HepG2 (cell line): ENCODE data around the gene TAPBP. TPM values are rescaled to one million over a fixed set of nuclear protein-coding genes. Genes with fewer than 3 reads are reported as not detected.
A peak's percentile ranks its signal among the peaks of the same experiment; 100 is the strongest.

Experiments used
- CC2D1A ChIP-seq: sonication (generic); formaldehyde crosslinking; IDR thresholded peaks from 2 replicates; pipeline ENCODE4 v1.8.1; 2023; ENCODE audit warnings: mild to moderate bottlenecking, missing genetic modification reagents
- CEBPG ChIP-seq: IDR thresholded peaks from 2 replicates; pipeline ENCODE4 v1.6.1; 2016
- FLYWCH1 ChIP-seq: sonication (generic); formaldehyde crosslinking; IDR thresholded peaks from 2 replicates; pipeline ENCODE4 v1.8.1; 2023; ENCODE audit warnings: mild to moderate bottlenecking, missing genetic modification reagents
- KLF15 ChIP-seq: sonication (generic); formaldehyde crosslinking; IDR thresholded peaks from 2 replicates; pipeline ENCODE4 v1.8.1; 2023; ENCODE audit warnings: borderline replicate concordance, mild to moderate bottlenecking, inconsistent platforms, missing genetic modification reagents, mixed read lengths
- MBD4 ChIP-seq: IDR thresholded peaks from 2 replicates; pipeline ENCODE4 v1.6.1; 2012; ENCODE audit warnings: low read length, inconsistent platforms, borderline replicate concordance
- MED1 ChIP-seq: sonication (generic); formaldehyde crosslinking; IDR thresholded peaks from 2 replicates; pipeline ENCODE4 v1.4.0; 2020; ENCODE audit warnings: missing genetic modification reagents
- SMAD3 ChIP-seq: sonication (generic); formaldehyde crosslinking; IDR thresholded peaks from 2 replicates; pipeline ENCODE4 v1.4.0; 2020; ENCODE audit warnings: missing genetic modification reagents
- TBP ChIP-seq: sonication (generic); formaldehyde crosslinking; IDR thresholded peaks from 2 replicates; pipeline ENCODE4 v1.5.0; 2020; ENCODE audit warnings: missing genetic modification reagents
- ZNF264 ChIP-seq: sonication (generic); formaldehyde crosslinking; IDR thresholded peaks from 2 replicates; pipeline ENCODE4 v1.4.0; 2020; ENCODE audit warnings: missing genetic modification reagents
- ZNF773 ChIP-seq: sonication (generic); formaldehyde crosslinking; IDR thresholded peaks from 2 replicates; pipeline ENCODE4 v1.4.0; 2020; ENCODE audit warnings: missing genetic modification reagents, borderline replicate concordance
- ZNF788 ChIP-seq: sonication (generic); formaldehyde crosslinking; IDR thresholded peaks from 2 replicates; pipeline ENCODE4 v1.5.0; 2020; ENCODE audit warnings: mild to moderate bottlenecking, missing genetic modification reagents, borderline replicate concordance
- ZNF891 ChIP-seq: sonication (generic); formaldehyde crosslinking; IDR thresholded peaks from 2 replicates; pipeline ENCODE4 v1.5.0; 2020; ENCODE audit warnings: mild to moderate bottlenecking, missing genetic modification reagents
- ZSCAN22 ChIP-seq: sonication (generic); formaldehyde crosslinking; IDR thresholded peaks from 2 replicates; pipeline ENCODE4 v1.4.0; 2020; ENCODE audit warnings: mild to moderate bottlenecking, missing genetic modification reagents
- polyA plus RNA-seq, 8 experiments: library from polyadenylated mRNA; depleted of rRNA in 3 of 8; stranded (reverse) in 7 of 8; unstranded in 1 of 8; fragments of >200 nt; fragmentation: Illumina TruSeq in 4 of 8; extraction: Trizol in 4 of 8; gene quantifications; 2 replicates each; pipeline versions ENCODE4 v1.2.1 to v1.2.3, GENCODE V29; 2011 to 2016; ENCODE audit warnings: low read depth in 4 of 8, missing spikeins in 1 of 8, mixed read lengths in 1 of 8; ENCODE audit not compliant: insufficient read depth in 1 of 8
- total RNA-seq, 5 experiments: library from RNA; depleted of rRNA; stranded (reverse); fragments of >200 nt; fragmentation: Illumina TruSeq; extraction: Trizol; gene quantifications; 2 replicates each; pipeline ENCODE4 v1.2.3, GENCODE V29; 2016; ENCODE audit warnings: low read depth in 1 of 5
- TF ChIP-seq, protein P1 (sequence below): IDR thresholded peaks from 2 replicates; pipeline ENCODE4 v1.6.1; 2012; ENCODE audit warnings: low read depth, low read length, improper control_type of control experiment
- TF ChIP-seq, protein P2 (sequence below): sonication (generic); formaldehyde crosslinking; IDR thresholded peaks from 2 replicates; pipeline ENCODE4 v1.9.0; 2021; ENCODE audit warnings: missing genetic modification reagents, mild to moderate bottlenecking, borderline replicate concordance
- TF ChIP-seq, protein P3 (sequence below): sonication (generic); formaldehyde crosslinking; IDR thresholded peaks from 2 replicates; pipeline ENCODE4 v1.4.0; 2020; ENCODE audit warnings: mild to moderate bottlenecking, missing genetic modification reagents
- TF ChIP-seq, protein P4 (sequence below): sonication (generic); formaldehyde crosslinking; IDR thresholded peaks from 2 replicates; pipeline ENCODE4 v1.4.0; 2020; ENCODE audit warnings: missing genetic modification reagents
- TF ChIP-seq, protein P5 (sequence below): sonication (generic); formaldehyde crosslinking; IDR thresholded peaks from 2 replicates; pipeline ENCODE4 v1.4.0; 2020; ENCODE audit warnings: missing genetic modification reagents
- TF ChIP-seq, protein P6 (sequence below): IDR thresholded peaks from 2 replicates; pipeline ENCODE4 v1.6.1; 2016; ENCODE audit warnings: mild to moderate bottlenecking, missing biosample characterization, missing genetic modification reagents

The TAPBP gene
- total and polyA plus RNA-seq, 2 of the 13 experiments (the other 11 are each of a cell fraction or from before 2014, with no cell fraction given): 27.4 to 32.3 TPM

DNA sequence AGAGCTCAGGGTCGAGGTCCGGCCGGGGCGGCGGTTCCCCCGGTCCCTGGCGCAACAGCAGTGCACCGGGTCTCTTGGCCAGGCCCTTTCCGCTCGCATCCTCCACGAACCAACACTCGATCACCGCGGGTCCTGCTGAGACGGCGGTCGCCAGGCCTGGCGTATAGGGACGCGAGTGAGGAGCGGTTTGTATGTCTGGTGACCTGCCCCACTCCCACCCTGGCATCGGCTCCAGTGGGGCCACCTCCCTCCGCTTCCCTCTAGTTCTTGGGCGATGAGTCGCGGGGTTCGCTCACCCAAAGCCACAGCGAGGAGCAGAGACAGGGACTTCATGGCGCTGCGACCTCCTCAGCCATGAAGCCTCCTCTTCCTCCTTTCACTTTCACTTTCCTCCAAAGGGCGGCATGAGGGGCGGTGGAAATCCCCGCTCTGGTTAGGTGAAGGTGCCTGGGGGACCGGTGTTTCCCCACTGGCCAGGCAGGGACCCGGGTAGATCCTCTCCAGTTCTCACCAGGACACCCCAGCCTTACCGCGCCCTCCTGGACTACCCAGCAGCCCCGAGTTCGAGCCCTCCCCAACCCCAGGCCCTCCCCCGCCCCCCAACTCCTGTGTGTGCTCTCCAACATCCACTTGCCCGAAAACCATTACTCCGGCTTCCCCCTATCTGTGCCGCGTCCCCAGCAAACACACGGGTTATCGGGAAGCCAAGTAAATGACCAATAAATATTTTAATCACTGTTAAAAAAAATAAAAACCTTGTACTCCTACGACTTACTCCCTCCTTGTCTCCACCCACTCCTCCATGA is at the start of gene TAPBP (continued):
- TF ChIP-seq, protein P1, sequence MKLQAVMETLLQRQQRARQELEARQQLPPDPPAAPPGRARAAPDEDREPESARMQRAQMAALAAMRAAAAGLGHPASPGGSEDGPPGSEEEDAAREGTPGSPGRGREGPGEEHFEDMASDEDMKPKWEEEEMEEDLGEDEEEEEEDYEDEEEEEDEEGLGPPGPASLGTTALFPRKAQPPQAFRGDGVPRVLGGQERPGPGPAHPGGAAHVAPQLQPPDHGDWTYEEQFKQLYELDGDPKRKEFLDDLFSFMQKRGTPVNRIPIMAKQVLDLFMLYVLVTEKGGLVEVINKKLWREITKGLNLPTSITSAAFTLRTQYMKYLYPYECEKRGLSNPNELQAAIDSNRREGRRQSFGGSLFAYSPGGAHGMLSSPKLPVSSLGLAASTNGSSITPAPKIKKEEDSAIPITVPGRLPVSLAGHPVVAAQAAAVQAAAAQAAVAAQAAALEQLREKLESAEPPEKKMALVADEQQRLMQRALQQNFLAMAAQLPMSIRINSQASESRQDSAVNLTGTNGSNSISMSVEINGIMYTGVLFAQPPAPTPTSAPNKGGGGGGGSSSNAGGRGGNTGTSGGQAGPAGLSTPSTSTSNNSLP: no peak; the same call in 1 of the 2 replicates
- TF ChIP-seq TBP (CRISPR knock-in tag) (no peak), MED1 (CRISPR knock-in tag) (peak; percentile 46; the same call in 1 of the 2 replicates), ZNF891 (CRISPR knock-in tag) (peak; percentile 64), FLYWCH1 (CRISPR knock-in tag) (no peak), CEBPG (0 out of 2 replicates have a peak, but pooled peaks have one; percentile 2), CC2D1A (CRISPR knock-in tag) (0 out of 2 replicates have a peak, but pooled peaks have one; percentile 71), ZNF773 (CRISPR knock-in tag) (peak; percentile 49; the same call in 1 of the 2 replicates), MBD4 (no peak), ZNF264 (CRISPR knock-in tag) (no peak), ZNF788 (CRISPR knock-in tag) (0 out of 2 replicates have a peak, but pooled peaks have one; percentile 66), ZSCAN22 (CRISPR knock-in tag) (no peak), KLF15 (CRISPR knock-in tag) (no peak), SMAD3 (no peak)
- TF ChIP-seq, protein P2, sequence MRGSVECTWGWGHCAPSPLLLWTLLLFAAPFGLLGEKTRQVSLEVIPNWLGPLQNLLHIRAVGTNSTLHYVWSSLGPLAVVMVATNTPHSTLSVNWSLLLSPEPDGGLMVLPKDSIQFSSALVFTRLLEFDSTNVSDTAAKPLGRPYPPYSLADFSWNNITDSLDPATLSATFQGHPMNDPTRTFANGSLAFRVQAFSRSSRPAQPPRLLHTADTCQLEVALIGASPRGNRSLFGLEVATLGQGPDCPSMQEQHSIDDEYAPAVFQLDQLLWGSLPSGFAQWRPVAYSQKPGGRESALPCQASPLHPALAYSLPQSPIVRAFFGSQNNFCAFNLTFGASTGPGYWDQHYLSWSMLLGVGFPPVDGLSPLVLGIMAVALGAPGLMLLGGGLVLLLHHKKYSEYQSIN (CRISPR knock-in tag): no peak
- TF ChIP-seq, protein P3, sequence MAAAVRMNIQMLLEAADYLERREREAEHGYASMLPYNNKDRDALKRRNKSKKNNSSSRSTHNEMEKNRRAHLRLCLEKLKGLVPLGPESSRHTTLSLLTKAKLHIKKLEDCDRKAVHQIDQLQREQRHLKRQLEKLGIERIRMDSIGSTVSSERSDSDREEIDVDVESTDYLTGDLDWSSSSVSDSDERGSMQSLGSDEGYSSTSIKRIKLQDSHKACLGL: 0 out of 2 replicates have a peak, but pooled peaks have one; percentile 42
- TF ChIP-seq, protein P4, sequence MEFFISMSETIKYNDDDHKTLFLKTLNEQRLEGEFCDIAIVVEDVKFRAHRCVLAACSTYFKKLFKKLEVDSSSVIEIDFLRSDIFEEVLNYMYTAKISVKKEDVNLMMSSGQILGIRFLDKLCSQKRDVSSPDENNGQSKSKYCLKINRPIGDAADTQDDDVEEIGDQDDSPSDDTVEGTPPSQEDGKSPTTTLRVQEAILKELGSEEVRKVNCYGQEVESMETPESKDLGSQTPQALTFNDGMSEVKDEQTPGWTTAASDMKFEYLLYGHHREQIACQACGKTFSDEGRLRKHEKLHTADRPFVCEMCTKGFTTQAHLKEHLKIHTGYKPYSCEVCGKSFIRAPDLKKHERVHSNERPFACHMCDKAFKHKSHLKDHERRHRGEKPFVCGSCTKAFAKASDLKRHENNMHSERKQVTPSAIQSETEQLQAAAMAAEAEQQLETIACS: no peak
- TF ChIP-seq, protein P5, sequence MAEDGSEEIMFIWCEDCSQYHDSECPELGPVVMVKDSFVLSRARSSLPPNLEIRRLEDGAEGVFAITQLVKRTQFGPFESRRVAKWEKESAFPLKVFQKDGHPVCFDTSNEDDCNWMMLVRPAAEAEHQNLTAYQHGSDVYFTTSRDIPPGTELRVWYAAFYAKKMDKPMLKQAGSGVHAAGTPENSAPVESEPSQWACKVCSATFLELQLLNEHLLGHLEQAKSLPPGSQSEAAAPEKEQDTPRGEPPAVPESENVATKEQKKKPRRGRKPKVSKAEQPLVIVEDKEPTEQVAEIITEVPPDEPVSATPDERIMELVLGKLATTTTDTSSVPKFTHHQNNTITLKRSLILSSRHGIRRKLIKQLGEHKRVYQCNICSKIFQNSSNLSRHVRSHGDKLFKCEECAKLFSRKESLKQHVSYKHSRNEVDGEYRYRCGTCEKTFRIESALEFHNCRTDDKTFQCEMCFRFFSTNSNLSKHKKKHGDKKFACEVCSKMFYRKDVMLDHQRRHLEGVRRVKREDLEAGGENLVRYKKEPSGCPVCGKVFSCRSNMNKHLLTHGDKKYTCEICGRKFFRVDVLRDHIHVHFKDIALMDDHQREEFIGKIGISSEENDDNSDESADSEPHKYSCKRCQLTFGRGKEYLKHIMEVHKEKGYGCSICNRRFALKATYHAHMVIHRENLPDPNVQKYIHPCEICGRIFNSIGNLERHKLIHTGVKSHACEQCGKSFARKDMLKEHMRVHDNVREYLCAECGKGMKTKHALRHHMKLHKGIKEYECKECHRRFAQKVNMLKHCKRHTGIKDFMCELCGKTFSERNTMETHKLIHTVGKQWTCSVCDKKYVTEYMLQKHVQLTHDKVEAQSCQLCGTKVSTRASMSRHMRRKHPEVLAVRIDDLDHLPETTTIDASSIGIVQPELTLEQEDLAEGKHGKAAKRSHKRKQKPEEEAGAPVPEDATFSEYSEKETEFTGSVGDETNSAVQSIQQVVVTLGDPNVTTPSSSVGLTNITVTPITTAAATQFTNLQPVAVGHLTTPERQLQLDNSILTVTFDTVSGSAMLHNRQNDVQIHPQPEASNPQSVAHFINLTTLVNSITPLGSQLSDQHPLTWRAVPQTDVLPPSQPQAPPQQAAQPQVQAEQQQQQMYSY (CRISPR knock-in tag): no peak
- TF ChIP-seq, protein P6, sequence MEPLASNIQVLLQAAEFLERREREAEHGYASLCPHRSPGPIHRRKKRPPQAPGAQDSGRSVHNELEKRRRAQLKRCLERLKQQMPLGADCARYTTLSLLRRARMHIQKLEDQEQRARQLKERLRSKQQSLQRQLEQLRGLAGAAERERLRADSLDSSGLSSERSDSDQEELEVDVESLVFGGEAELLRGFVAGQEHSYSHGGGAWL (CRISPR knock-in tag): no peak; the same call in 1 of the 2 replicates
